NCI-H1417 (cell line): ENCODE data around the gene TAT.

Experiments used
- DNase-seq, 3 experiments: peaks; one replicate each; lab custom pipeline; 2025; lab: John Stamatoyannopoulos, UW

Gene TAT

DNA sequence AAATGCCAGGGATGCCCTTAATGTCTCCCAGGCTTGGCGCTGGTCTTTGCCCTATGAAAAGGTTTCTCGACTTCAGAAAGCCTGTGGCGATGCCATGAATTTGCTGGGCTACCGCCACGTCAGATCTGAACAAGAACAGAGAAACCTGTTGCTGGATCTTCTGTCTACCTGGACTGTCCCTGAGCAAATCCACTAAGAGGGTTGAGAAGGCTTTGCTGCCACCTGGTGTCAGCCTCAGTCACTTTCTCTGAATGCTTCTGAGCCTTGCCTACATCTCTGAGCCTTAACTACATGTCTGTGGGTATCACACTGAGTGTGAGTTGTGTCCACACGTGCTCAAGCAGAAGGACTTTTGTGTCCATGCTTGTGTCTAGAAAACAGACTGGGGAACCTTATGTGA, 39.2 kb downstream of the TAT start:
- peak; percentile 9 to 72 (median 48) for DNase-seq

DNA sequence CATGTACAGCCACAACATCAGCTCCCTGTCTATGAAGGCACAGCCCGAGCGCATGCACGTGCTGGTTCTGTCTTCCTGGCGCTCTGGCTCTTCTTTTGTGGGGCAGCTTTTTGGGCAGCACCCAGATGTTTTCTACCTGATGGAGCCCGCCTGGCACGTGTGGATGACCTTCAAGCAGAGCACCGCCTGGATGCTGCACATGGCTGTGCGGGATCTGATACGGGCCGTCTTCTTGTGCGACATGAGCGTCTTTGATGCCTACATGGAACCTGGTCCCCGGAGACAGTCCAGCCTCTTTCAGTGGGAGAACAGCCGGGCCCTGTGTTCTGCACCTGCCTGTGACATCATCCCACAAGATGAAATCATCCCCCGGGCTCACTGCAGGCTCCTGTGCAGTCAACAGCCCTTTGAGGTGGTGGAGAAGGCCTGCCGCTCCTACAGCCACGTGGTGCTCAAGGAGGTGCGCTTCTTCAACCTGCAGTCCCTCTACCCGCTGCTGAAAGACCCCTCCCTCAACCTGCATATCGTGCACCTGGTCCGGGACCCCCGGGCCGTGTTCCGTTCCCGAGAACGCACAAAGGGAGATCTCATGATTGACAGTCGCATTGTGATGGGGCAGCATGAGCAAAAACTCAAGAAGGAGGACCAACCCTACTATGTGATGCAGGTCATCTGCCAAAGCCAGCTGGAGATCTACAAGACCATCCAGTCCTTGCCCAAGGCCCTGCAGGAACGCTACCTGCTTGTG, 40.0 kb downstream of the TAT start:
- no peak for DNase-seq

DNA sequence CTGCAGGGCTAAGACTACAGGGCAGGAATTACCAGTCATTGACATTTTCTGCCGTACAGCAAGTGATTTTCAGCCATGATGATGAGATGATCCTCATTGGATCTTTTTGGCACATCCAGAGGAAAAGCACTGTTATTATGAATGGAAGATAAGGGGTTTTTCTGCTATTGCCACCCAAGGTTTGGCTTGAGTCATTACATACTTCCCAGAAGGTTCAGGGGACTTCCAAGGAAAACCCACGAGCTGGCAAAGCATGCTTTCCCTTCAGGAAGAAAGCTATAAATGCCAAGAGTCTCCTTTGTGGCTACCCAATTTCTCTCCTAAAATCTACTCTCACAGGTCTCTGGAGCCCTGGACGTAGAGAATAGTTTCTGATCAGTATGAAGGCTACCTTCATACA, 44.5 kb downstream of the TAT start:
- no peak for DNase-seq

DNA sequence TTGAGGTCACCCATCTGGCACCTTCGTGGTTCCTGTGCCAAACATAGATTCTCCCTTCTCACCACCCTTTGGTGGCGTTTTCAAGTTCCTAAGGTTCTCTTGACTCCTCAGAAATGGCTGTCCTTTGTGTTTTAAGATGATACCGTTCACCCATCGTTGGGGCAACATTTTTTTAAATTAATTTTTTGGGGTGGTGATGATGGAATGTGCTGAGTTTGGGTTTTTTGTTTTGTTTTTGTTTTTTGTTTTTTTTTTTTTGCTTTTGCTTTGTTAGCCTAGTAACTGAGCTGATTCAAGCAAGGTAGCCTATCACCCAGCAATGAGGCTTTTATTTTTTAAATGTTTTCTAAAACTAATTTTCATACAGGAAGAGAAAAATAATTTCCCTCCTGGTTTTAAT, 48.0 kb downstream of the TAT start:
- DNase-seq, result no peak

DNA sequence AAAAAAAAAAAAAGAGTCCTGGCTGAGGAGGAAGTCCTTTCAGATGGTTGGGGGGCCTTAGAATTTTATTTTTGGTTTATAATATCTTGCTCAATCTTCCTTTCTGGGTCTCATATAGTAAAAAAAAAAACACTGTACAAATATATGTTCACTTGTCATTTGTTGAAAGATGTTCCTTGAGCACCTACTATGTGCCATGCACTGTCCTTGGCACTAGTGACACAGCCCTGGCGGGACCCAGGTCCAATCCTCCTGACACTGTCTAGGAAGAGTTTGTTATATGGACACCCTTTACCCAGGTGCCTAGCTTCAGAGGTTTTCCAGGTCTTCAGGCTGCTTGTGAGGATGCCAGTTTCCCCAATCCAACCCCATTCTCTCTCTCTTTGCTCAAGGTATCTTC, 48.6 kb downstream of the TAT start:
- no peak for DNase-seq

DNA sequence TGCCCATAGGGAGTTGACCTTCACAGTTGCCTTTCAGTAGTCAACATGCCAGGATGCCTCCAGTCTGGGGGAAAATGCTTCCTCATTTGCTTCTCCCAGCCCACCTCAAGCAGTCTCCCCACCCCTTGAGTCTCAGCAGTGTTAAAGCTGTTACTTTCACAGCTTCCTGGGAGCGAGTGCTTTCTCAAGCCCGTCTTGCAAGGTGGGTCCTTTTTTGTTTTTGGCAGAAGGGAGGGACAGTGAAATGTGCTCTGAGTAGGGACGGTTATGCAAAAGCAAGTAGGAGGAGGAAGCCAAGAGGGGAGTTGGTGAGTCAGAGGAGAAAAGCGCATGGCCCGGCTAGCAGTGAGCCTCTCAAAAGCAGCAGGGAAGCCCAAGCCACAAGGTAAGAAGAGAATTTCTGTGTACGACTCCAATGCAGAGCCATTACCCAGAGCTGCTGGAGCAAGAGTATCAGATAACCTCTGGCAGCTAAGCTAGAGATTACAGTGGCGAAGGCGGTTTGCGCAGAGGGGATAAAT, 50.7 kb downstream of the TAT start, which contains the start of gene CHST4:
TSS of gene CHST4 (plus strand) at position 316 of the 521 bp plus-strand sequence. CDS start 10,252 bp downstream, outside the sequence.
- DNase-seq, result peak; percentile 2 to 53 (median 46)

DNA sequence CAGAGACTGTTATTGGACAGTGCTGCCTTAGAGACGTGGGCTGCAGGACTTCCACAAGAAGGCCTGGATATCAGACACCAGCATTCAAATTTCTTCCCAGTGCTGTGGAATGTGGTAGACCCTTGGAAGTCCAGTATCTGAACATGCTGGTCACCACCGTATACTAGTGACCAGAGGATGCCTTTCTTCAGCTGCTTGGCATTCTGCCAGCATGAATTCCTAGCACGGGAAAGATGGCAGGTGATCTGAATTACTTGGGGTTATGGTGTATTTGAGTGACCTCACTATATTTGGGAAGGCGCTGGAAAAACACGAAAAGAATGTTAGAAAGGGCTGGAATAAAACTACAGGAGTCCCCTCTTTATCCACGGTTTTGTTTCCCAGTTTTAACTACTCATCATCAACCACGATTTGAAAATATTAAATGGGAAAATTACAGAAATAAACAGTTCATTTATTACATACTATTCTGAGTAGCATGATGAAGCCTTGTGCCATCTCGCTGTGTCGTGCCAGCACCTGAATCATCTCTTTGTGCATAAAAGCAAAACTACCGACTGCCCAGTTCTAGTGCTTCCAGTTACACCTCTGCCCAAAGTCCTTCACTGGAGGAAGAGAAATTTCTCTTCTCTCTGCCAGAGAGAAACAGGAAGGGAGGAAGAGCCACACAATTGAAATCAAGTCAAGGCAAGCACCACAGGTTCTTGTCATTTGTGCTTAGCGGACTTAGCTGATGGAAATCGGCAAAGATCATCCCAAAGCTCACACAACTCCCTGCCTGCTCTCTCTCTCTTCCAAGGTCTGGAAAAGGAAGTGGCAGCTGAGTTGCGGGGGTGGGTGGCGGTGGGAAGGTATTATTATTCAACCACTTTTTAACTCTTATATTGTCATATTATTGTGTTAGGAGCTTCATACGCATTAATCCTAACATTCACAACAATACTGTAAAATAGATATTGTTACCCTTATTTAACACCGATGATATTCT, 52.0 kb downstream of the TAT start:
- no peak for DNase-seq

DNA sequence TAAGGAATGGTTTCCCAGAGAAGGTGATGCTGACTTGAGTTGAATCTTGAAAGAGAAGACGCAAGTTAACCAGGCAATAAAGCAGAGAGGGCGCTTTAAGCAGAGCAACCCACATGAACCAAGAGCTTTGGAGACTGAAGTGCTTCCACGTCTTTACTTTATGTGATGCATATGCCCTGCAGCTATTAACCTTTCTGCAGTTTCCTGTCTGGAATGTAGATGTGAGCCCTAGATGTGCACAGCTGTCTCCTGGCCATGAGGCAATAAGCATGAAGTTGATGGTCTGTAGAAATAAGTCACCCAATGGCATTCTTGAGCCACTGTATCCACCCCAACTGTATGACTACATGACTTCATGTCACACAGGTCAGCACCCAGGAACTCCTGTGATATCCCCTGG, 56.3 kb downstream of the TAT start:
- DNase-seq, result peak in 1 of 3 experiments; percentile 2
